Astrocyte (in vitro differentiated cells and primary cell): Measurements from ENCODE around the gene NPHP4.

Experiments
- CTCF ChIP-seq: IDR thresholded peaks from 2 replicates; pipeline ENCODE4 v1.5.1; 2011; ENCODE audit warnings: low read depth, mild to moderate bottlenecking, inconsistent platforms, low read length, moderate library complexity; ENCODE audit not compliant: insufficient read depth
- EZH2 ChIP-seq: IDR thresholded peaks from 2 replicates; pipeline ENCODE4 v1.6.1; 2012; ENCODE audit warnings: mild to moderate bottlenecking, low read length, inconsistent platforms; ENCODE audit not compliant: insufficient read depth

GRCh38 chr1:5875345-5875910, 116.8 kb downstream of the NPHP4 start:
- TF ChIP-seq CTCF, result no peak
- no peak for TF ChIP-seq EZH2
